Activated CD4-positive, alpha-beta T cell treated with anti-CD3 and anti-CD28 coated beads, Interleukin-2, amount 50 U/mL, for 1 hour (primary cell): ENCODE measurements around the gene DPP7.

ENCODE experiments used
- DNase-seq: peaks from one replicate; pipeline ENCODE4 v3.0.0-alpha.2; 2020

DPP7 gene

GRCh38 chr9:137085920-137086530, 28.5 kb downstream of the DPP7 start:
- DNase-seq = peak; percentile 24

DNA sequence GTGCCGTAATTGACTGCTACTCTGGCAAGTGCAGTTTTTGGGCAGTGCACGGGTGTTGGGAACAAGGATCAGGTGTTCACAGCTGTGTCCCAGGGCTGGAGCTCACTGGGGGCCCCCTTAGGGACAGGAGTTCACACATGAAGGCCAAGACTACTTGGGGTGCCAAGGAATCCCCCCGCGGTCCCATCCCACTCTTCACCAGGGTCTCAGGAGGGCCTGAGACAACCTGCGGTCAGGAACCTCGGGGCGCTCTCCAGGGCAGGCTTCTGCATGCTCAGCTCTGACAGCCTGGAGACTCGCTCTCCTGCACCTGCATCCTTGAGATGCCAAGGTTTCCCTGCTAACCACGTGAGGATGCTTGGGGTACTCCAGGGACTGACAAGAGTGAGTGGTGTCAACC, 30.0 kb downstream of the DPP7 start:
- DNase-seq = no peak

DNA sequence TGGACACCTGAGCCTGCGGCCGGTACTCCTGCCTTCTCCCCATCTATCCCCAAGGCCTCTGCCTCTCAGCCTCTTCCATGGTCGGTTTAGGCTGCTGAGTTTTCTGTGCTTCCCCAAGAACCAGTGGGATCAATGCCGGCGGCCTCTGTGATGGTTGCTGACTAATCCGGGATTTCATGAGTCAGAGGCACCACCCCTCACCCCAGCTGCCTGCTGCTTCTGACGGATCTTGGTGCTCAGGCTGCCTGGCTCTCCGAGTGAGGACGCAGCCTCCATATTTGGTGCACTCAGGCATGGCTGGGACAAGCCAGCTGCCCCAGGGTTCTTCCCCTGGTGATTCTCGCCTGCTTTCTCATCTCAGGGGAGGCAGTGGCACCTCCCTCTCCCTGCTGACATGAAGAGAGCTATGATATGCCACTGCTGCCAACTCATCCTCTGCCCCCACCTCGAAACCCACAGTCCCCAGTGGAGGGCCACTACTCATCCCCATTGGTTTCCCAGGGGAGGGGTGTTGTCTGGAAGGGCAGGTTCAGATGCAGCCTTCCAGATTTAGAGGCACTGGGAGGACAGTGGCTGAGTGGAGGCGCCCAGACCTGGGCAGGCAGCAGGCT, 31.0 kb downstream of the DPP7 start:
- no peak for DNase-seq

DNA sequence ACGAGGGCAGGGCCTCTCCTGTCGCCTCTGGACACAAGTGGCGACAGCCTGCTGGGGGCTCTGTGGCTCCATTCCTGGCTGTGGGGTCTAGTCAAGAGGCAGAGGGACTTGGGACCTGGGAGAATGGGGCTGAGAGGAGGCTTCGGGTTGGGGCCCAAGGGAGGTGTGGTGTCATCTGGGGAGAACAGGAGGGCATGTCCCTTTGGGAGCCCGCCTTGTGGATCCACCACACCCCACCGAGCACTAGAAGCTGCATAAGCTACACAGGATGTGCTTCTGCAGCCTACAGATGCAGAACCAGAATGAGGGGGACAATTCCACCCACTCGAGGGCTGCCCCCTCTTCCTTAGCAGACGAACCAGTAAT, 31.6 kb downstream of the DPP7 start:
- DNase-seq = no peak

- no peak for DNase-seq
Measured at GRCh38 chr9:137082222-137082924, 32.2 kb downstream of the DPP7 start.

DNA sequence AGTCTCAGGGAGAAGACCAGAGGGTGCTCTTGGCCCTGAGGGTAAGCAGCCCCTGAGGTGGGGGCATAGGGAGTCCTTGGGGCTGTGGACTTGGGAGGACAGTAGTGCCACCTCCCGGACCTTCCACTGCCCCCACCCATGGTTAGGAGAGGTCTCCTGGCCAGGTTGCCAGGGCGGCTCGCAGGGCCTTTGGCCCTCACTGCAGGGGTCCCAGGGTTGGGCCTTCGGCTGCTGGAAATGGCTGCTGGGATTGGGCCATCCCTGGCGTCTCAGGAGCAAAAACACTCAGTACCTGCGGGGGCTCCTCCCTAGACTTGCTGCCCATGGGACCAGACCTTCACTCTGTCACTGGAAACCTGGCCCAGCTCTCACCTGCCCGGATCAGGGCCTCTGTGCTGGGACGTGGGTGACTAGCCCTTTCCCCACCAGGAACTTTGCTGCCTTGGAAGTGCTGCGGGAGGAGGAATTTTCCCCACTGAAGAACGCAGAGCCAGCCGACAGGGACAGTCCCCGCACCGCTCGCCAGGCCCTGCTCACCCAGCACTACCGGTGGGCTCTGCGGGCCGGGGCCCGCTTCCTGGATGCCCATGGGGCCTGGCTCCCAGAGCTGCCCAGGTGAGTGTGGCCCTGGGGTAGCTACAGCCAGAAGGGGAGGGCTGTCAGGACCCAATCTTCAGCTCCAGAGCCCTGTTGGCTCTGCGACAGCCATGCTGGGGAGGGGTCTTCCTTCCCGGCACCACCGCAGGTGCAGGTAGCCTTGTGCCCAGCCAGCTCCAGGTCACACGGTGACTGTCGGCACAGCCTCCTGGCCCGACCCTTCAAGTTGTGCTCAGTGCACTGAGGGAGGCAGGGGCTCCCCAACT, 34.0 kb downstream of the DPP7 start:
- no peak for DNase-seq

GRCh38 chr9:137079401-137079787, 35.1 kb downstream of the DPP7 start:
- no peak for DNase-seq

GRCh38 chr9:137078701-137079400, 35.7 kb downstream of the DPP7 start:
- DNase-seq = no peak

DNA sequence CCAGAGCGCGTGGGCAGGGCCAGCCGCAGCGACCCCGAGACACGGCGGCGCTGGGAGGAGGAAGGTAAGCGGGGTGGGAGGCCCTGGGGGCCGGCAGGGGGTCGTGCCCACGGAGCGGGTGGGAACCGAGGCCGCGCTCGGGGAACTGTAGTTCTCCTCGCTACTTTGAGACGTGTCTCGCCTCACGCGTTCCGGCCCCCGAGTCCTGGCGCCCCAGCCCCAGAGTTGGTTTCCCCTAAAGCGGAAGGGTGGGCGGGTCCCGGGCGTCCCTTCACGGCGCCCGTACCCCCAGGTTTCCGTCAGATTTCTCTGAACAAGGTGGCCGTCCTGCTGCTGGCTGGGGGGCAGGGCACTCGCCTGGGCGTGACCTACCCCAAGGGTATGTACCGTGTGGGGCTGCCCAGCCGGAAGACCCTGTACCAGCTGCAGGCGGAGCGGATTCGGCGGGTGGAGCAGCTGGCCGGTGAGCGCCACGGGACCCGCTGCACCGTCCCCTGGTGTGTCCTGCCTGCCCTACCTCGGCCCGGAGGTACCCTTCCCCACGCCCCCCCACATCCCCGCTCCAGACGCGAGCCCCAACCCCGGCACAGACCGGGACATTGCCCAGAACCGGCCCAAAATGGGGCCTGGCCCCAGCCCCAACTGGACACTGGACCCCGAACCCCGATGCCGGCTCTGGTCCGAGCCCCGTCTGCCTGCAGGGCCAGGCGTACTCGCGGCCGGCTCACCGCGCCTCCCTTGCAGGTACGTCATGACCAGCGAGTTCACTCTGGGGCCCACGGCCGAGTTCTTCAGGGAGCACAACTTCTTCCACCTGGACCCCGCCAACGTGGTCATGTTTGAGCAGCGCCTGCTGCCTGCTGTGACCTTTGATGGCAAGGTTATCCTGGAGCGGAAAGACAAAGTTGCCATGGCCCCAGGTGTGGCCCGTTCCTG, 36.5 kb downstream of the DPP7 start:
- peak; percentile 22 for DNase-seq

- peak; percentile 31 for DNase-seq
Measured at GRCh38 chr9:137077010-137077747, 37.4 kb downstream of the DPP7 start, which contains the start of gene UAP1L1. Gene UAP1L1 (plus strand): TSS chr9:137077517. CDS start chr9:137077533, 16 bp downstream.

DNA sequence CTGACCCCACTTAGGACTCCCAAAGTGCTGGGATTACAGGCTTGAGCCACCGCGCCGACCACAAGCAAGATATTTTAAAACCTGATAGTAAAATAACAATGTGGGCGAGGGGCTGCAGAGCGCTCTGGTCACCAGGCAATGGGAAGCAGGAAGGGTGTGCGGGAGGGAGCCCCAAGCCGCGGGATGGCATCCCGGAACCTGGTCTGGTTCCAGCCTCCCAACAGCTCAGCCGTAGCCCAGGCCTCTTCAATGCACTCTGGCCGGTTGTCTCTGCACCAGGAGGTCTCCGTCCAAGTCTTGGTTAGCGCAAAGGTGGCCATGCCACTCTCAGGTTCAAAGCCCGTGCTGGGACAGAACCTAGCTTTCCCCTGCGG, 37.9 kb downstream of the DPP7 start:
- DNase-seq = no peak

DNA sequence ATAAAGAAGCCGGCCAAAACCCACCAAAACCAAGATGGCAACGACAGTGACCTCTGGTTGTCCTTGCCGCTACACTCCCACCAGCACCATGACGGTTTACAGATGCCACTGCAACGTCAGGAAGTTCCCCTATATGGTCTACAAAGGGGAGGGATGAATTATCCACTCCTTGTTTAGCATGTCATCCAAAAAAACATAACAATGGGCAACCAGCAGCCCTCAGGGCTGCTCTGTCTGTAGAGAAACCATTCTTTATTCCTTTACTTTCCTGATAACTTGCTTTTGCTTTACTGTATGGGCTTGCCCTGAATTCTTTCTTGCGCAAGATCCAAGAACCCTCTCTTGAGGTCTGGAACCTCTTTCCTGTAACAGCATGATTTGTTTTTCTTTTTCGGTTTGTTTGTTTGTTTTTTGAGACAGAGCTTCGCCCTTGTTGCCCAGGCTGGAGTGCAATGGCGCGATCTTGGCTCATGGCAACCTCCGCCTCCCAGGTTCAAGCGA, 39.2 kb downstream of the DPP7 start:
- no peak for DNase-seq

DNA sequence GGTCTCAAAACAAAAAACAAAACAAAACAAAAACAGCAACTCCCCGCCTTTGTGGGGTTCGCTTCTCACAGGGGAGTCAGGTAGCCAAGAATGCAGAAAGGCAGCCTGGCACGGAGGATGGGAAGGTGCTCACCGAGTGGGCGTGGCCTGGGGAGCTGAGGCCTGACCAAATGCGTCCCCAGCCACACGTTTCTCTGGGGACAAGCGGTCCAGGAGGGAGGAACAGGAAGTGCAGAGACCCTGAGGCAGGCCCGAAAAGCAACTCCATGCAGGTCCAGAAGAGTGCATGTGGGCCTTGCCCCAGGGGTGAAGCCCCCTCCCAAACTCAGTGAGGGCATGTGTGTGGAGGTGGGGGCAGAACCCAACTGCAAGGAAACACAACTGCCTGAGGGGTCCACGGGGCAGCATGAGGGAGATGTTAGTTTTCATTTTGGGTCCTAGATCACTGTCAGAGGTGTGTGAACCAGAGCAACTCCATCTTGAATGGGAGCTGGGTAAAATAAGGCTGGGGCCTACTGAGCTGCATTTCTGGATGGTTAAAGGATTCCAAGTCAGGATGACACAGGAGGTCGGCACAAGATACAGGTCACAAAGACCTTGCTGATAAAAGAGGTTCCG, 39.8 kb downstream of the DPP7 start:
- DNase-seq = no peak

DNA sequence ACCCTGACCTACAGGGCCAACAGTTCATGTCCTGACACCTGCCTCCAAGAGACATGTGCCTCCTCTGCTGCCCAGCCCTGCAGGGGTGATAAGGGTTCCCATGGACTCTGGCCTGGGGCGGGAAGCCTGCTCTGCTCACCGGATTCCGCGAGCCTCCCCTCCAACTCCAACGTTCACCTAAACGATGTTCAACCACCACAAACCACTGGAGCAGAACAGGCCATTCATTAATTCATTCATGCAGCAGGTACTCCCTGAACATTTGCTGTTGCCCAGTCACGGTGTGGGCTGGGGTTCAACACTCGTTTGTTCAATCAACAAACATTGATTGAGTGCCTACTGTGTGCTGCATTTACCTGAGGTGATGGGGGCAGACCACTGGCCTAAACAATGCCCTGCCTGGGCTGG, 40.5 kb downstream of the DPP7 start:
- DNase-seq = no peak

GRCh38 chr9:137071282-137071681, 43.3 kb downstream of the DPP7 start:
- DNase-seq = no peak

DNA sequence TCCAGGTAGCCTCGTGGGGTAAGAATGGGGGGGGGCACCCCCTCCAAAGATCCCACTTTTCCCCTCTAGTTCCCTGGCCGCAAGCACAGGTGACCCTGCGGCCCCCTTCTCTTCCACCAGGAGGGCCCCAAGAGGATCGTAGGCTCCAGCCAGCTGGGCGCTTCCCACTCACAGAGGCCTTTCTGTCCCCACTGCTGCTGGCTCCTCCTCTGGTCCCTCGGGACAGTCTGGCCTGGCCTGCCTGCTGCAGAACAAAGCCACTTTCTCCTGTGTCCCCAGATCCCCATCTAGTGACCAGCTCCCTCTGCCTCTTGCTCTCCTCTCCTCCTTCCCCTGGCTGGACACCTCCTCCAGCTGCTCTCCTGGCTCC, 43.6 kb downstream of the DPP7 start:
- DNase-seq = no peak

GRCh38 chr9:137070201-137070905, 44.2 kb downstream of the DPP7 start, which contains the start of gene SAPCD2:
Gene SAPCD2 (minus strand): TSS chr9:137070557. CDS start chr9:137070460, 97 bp downstream.
- peak; percentile 80 for DNase-seq

DNA sequence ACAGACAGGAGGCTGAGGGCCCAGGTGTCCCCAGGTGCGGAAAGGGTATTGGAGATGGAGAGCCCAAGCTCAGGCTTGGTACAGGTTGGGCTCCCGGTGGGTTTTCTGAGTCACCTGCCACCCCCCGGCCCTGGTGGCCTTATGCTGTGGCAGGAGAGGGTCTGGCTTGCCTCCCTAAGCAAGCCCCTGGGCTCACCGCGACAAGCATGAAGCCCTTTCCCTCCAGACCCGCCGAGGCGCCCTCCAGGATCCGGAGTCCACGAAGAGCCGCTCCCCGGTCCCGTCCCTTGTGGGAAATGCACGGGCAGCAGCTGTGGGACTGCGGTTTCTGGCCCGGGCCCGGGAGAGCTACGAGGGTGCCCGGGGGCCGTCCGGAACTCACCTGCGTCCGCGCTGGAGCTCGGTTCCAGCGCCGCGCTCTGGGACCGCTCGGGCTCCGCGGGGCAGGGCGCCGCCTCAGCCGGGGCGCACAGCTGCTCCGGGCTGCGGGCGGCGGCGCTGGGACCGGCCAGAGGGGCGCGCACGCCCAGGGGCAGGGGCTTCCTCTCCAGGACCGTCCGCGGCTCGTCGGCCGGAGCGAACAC, 44.9 kb downstream of the DPP7 start:
- no peak for DNase-seq
